ENCODE data around the gene ADGRL3. TPM values are rescaled to one million over a fixed set of nuclear protein-coding genes. Genes with fewer than 3 reads are reported as not detected.

The ADGRL3 gene
- total RNA-seq, 4 donors from 2014 or later: 0.67 to 4.6 (median 1.6) TPM

- 75 to 81% methylated on average over 1 of the region's 1 CpG for WGBS, 2 donors
- intact Hi-C loops (cut with DNase I): no loop called here
- Histone ChIP-seq H3K9me3 (no peaks in the 10 kb centered on the region), H3K36me3 (no peaks in the 10 kb centered on the region), H3K4me1 (no peaks in the 10 kb centered on the region), H3K4me3 (replicated peaks in 1 of 3) (no peak overlapping the region), H3K27ac (no peak overlapping the region), H3K27me3 (no peaks in the 10 kb centered on the region)
- TF ChIP-seq CTCF (IDR thresholded peaks at IDR 0.05): no peak
- TF ChIP-seq POLR2A (IDR thresholded peaks at IDR 0.05): no peak
- no peak for DNase-seq
These were observed 197.0 kb downstream of the ADGRL3 start for GRCh38 chr4:61397174-61397573.

- no peaks in the 10 kb centered on the region for H3K36me3 ChIP-seq
- intact Hi-C loops (cut with DNase I): no loop called here
- WGBS, 2 donors: 87% methylated on average over 1 of the region's 1 CpG
- no peak overlapping the region for H3K27ac ChIP-seq
- no peaks in the 10 kb centered on the region for H3K9me3 ChIP-seq
- no peaks in the 10 kb centered on the region for H3K4me1 ChIP-seq
- H3K4me3 ChIP-seq (replicated peaks in 1 of 3): no peak overlapping the region
- no peak for DNase-seq
- H3K27me3 ChIP-seq: no peaks in the 10 kb centered on the region
- no peak for TF ChIP-seq CTCF (IDR thresholded peaks at IDR 0.05)
- no peak for TF ChIP-seq POLR2A (IDR thresholded peaks at IDR 0.05)
These were observed 200.4 kb downstream of the ADGRL3 start for GRCh38 chr4:61400439-61401038.

GRCh38 chr4:61401771-61402170 lies 201.6 kb downstream of the ADGRL3 start:
- DNase-seq: no peak
- no peak for TF ChIP-seq CTCF (IDR thresholded peaks at IDR 0.05)
- TF ChIP-seq POLR2A (IDR thresholded peaks at IDR 0.05): no peak
- Histone ChIP-seq H3K4me1 (no peaks in the 10 kb centered on the region), H3K27ac (no peak overlapping the region), H3K27me3 (no peaks in the 10 kb centered on the region), H3K4me3 (replicated peaks in 1 of 3) (no peak overlapping the region), H3K36me3 (no peaks in the 10 kb centered on the region), H3K9me3 (no peaks in the 10 kb centered on the region)
- intact Hi-C loops (cut with DNase I): no loop called here

GRCh38 chr4:61405307-61405706 lies 205.2 kb downstream of the ADGRL3 start:
- intact Hi-C loops (cut with DNase I): no loop called here
- no peaks in the 10 kb centered on the region for H3K36me3 ChIP-seq
- H3K27me3 ChIP-seq: no peaks in the 10 kb centered on the region
- WGBS, 2 donors: 95 to 98% methylated on average over 1 of the region's 1 CpG
- no peaks in the 10 kb centered on the region for H3K4me1 ChIP-seq
- TF ChIP-seq CTCF (IDR thresholded peaks at IDR 0.05): no peak
- TF ChIP-seq POLR2A (IDR thresholded peaks at IDR 0.05): no peak
- H3K27ac ChIP-seq: no peak overlapping the region
- H3K9me3 ChIP-seq: no peaks in the 10 kb centered on the region
- no peak for DNase-seq
- H3K4me3 ChIP-seq (replicated peaks in 1 of 3): no peak overlapping the region

GRCh38 chr4:61406677-61407076 lies 206.6 kb downstream of the ADGRL3 start:
- TF ChIP-seq CTCF (IDR thresholded peaks at IDR 0.05) (no peak), POLR2A (IDR thresholded peaks at IDR 0.05) (no peak)
- H3K9me3 ChIP-seq: no peaks in the 10 kb centered on the region
- intact Hi-C loops (cut with DNase I): no loop called here
- H3K4me3 ChIP-seq (replicated peaks in 1 of 3): no peak overlapping the region
- no peaks in the 10 kb centered on the region for H3K36me3 ChIP-seq
- WGBS, 2 donors: 82 to 84% methylated on average over 2 of the region's 2 CpGs
- no peaks in the 10 kb centered on the region for H3K4me1 ChIP-seq
- H3K27ac ChIP-seq: no peak overlapping the region
- DNase-seq: no peak
- no peaks in the 10 kb centered on the region for H3K27me3 ChIP-seq

Measured in thyroid gland (tissue), 4 donors.